Right lung (tissue), 5 donors: ENCODE measurements around the gene SHE. TPM values are rescaled to one million over a fixed set of nuclear protein-coding genes. Genes with fewer than 3 reads are reported as not detected.

Experiments used
- DNase-seq, 2 donors: peaks; one replicate each; pipeline ENCODE4 v3.0.0-alpha.2; 2013
- polyA plus RNA-seq, 5 donors: library from polyadenylated mRNA; unstranded; fragments of 120-200 nt; gene quantifications; one replicate each; pipeline versions ENCODE4 v1.2.1 to v1.2.3, GENCODE V29; 2013; ENCODE audit warnings: inconsistent platforms in 1 of 5, low replicate concordance in 1 of 5; ENCODE audit not compliant: insufficient read length in 5 of 5, insufficient read depth in 1 of 5

SHE gene
- polyA plus RNA-seq, 5 donors = 16.9 to 20.7 (median 18.3) TPM

DNA sequence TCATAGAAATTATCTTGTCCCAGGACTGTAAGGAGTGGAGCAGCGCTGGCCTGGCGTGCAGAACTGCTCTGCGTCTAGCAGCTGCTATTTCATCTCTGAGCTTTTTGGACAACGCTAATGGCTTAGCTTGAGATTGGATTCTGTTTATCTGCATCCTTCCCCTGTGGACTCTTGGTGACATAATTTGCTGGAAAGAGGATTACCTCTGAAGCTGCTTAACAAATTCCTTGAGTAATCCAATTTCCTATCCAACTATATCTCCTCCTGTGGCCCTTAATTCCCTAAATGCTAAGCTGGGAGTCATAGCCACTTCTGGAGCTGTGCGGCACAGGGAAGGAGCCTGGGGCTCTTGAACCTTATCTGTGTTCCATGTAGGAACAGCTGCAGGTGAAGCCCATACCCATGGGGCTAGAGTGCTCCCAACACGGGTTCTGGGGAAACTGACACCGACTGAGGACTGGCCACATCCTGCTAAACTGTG lies 53.8 kb downstream of the SHE start:
- DNase-seq = no peak

- no peak for DNase-seq
Observed at GRCh38 chr1:154446789-154447188, 55.4 kb downstream of the SHE start.

- peak; percentile 55 to 66 for DNase-seq
Observed at GRCh38 chr1:154446292-154446691, 55.9 kb downstream of the SHE start.

GRCh38 chr1:154445040-154445472 lies 57.2 kb downstream of the SHE start:
- DNase-seq = no peak

DNA sequence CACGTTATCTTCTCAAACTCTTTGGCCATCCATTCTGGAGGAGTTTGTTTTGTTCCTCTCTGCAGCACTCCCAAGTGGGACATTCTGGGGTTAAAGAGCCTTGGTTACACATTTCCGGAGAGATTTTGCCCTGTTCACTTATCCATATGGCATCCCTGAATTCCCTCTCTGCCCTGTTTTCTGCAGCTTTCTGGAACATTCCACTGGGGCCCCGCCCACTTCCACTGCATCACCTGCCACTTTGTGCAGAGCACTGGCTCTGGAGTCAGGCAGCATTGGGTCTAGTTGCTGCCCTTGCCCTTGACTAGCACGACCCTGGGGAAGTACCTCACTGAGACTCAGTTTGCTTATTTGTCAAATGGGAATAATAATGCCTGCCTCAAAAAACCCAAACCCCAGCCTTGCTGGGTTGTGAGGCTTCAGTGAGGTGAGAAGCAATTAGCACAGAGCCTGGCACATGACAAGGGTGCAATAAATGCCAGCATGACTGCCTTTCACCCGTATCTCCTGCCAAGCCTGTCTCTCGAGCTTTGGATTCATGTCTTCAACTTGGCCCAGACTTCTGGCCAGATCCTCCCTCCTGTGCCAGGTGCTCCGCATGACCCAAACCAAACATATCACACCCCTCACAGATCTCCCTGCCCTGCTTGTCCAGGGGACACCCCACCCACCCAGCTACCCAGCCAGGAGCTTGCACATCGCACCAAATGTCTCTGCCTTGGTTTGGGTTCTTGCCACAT lies 58.8 kb downstream of the SHE start:
- DNase-seq = no peak

DNA sequence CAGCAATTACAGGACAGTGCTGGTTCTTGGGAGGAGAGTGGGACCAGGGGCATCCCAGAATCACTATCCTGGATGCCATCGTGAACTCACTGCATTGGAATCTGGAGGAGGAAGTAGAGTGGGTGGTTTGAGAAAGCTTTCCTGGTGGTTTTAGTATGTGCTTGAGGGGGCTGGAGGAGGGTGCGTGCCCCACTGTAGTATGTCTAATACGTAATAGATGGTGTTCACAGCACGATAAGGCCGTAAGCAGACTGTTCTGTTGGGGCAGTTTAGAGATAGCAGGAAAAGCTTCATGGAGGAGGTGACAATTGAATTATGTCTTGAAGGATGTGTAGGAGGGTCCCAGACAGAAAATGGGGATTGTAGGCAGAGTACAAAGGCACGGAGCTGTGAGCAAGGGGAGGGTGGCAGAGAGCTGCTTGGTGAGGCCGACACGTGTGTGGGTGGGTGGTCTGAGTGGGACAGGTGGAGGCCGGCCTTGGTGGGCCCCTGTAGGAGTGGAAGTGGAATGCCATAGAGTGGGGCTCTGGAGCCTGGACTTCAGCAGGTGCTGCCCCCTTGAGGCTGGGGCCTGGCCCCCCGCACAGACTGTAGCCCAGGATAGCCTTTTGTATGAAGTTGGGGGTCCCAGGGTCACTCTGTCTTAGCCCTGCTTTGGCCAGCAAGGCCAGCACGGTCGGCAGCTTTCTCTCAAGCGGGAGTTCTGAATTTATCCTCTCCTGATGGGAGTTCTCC lies 60.0 kb downstream of the SHE start:
- no peak for DNase-seq

GRCh38 chr1:154441241-154441888 lies 60.8 kb downstream of the SHE start:
- DNase-seq = no peak

GRCh38 chr1:154440036-154440804 lies 62.0 kb downstream of the SHE start:
- DNase-seq = no peak

DNA sequence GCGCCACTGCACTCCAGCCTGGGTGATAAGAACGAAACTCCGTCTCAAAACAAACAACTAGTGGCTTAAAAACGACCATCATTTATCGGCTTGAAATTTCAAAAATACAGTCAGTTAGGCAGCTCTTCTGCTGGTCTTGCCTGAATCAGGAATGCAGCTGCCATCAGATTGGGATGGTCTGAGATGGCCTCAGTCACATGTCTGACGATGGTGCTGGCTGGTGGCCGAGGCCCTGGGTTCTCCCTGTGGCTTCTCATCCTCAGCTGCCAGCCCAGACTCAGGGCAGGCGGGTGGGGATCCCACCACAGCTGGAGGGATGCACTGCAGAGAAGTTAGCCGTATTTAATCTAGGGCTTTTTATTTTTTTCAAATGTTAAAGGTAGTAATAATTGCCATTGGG lies 65.8 kb downstream of the SHE start:
- DNase-seq = no peak

DNA sequence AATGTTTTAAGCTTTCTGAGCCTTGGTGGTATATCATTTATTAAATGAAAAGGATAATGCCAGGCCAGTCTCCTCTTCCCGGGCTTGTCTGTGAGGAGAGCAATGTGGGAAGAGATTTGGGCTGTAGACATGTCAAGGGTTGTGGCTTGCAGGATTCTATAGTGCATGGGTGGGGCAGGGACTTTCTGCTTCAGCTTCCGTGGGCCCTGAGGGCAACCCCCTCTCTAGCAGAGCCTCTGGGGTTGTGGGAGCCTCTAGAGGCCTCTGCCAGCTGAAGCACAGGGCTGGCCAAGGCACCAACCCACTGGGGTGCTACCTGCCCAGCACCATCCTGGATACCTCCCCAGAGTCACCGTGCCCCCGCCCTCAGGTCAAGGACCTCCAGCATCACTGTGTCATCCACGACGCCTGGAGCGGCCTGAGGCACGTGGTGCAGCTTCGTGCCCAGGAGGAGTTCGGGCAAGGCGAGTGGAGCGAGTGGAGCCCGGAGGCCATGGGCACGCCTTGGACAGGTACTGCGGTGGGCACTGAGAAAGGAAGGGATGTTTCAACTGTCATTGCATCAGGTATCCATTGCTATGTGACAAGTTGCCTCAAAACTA lies 66.5 kb downstream of the SHE start:
- no peak for DNase-seq

DNA sequence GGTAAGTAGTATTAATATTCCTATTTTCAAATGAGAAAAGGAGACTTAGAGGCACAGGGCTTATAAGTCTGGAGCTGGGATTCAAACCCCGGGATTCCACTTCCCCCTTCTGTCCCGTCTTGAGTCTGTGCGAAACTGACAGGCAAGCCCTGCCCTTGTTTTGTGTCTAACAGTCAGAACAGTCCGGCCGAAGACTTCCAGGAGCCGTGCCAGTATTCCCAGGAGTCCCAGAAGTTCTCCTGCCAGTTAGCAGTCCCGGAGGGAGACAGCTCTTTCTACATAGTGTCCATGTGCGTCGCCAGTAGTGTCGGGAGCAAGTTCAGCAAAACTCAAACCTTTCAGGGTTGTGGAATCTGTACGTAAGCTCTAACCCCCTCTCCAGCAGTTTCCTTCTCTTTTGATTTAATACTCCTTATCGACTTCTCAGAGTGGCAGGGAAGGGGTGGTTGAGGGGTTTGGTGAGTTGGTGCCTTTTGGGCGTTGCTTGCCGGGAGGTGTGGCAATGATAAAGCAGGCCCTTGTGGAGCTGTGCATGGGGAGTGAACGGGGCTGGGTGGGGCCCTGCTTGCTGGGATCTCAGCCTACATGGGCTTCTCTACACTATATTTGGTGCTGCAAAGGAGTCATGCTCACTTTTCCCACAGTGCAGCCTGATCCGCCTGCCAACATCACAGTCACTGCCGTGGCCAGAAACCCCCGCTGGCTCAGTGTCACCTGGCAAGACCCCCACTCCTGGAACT lies 67.7 kb downstream of the SHE start:
- peak; percentile 43 to 58 for DNase-seq

GRCh38 chr1:154433161-154433764 lies 68.9 kb downstream of the SHE start:
- DNase-seq = no peak

DNA sequence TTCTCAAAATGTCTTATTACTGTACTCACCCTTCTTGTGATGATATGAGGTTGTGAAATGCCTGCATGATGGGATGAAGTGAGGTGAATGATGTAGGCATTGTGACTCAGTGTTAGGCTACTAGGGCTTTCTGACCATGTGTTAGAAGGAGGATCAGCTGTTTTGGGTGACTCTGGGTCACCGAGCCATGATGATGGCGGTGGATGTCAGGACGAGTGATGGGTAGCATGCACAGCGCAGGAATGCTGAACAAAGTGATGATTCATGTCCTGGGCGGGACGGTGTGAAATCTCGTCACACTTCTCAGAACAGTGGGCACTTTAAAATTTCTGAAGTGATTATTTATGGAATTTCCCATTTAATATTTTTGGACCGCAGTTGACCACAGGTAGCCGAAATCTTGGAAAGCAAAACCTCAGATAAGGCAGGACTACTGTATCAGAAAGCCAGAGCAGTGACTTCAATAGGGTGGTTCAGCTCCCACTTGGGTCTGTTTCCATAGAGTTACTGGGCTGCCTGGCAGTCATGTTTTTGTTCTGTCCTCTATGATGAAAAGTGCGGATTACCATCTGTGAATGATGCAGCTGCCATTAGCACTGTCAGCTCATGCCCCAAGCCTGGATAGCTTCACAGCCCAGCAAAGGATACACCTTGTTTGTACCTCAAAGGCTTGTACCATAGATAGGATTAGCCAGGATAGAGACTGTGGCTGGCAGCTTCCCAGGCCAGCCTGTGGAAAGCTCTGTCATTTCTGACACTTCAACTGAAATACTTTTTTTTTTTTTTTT lies 70.4 kb downstream of the SHE start:
- DNase-seq = no peak

DNA sequence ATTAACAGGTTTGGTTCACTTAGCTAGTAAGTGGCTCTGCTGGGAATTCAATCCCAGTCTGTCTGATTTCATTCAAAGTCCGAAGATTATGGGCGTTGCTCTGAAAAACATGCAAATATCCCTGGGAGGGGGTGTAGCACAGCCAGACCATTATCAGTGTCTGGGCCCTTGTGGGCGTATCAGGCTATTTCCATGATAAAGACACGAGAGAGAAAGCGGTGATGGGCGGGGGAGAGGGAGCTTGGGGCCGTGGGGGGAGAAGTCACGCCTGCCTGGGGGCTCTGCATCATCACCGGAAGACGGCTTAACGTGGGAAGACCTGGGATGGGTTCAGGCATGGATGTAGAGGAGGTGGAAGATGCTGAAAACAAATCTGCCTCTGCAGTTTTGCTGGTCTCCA lies 71.3 kb downstream of the SHE start:
- DNase-seq = no peak

- no peak for DNase-seq
Observed at GRCh38 chr1:154429841-154430611, 72.2 kb downstream of the SHE start.
